ENCODE data around the gene SBK1.

SBK1 gene

DNA sequence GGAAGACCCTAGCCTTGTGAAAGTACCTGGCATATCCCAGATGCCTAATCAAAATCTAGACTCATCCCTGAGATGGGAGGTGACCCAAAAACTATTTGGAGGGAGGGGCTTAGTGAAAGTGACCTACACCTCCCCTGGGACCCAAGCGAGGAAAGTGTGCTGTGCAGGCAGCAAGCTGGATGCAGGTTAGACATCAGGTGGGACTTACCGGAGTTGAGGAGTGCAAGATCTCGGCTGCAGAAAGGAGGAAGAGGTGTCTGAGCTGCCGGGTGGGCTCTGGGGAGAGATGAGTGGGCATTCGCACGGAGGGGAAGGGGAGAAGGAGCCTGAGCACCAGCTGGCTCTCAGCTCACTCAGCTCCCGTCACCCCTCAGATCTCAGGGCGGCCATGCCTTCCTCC is 10.3 kb upstream of the SBK1 start:
- DNase-seq (ENCODE audit: low read depth) = no peak

DNA sequence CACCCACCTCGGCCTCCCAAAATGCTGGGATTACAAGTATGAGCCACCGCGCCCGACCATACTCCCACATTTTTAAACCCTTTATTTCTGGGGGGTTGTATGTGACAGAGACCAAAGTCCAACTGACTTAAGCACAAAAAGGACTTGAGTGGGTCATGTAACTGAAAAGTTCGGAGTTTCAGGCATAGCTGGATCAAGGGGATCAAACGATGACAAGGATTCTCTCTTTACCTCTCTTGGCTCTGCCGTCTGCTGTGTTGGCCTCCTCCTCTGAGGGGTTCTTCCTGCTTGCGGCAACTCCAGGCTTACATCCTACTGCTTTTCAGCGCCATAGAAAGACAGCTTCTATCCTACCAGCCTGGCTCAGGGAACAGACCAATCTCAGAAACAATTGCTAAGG is 9.2 kb upstream of the SBK1 start:
- no peak for DNase-seq (ENCODE audit: low read depth)

DNA sequence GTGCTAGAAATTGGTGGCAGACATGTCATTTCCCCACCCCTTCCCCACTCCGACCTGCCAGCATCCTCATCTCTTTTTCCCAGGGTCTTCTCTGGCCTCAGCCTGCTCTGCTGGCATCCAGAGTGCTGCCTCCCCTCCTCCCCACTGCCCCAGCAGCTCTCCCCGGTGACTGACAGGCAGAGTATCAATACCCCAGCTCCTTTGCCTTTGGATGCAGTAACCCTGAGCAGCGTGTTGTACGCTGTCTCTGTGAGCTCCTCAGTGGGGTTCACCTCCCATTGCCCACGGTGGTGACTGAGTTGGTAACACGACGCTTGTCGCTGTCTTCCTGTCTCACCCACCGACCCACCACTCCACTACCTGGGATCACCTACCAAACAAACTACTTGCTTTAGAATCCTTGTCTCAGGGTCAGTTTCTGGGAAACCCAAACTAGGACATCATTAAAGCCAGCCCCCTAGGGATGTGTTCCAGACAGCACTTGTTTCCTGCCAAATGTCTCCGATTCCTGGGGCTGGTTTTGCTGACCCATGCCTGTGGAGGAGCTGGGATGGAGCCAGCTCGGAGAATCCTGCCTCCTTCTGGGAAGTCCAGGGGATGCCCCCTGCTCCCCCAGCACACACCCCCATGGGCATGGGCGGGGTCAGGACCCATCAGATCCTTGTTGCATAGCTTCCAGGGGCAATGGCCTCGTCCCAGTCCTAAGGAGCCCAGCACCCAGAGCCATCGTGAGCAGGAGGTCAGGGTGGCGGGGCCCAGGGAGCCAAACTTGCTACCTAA is 8.3 kb upstream of the SBK1 start:
- DNase-seq (ENCODE audit: low read depth) = no peak

DNA sequence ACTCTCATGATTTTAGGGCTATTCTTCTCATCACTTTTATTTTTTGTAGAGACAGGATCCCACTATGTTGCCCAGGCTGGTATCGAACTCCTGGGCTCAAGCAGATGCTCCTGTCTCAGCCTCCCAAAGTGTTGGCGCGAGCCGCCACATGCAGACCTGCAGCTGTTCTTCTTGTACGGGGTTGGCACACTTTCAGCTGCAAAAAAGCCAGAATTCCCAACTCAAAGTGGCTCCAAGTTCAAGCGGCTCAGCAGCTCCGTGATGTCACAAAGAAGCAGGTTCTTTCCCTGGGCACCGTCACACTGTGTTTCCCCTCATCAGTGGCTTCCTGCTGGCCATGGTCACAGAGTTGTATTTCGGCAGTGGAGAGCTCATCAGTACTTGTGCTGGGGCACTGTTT is 6.7 kb upstream of the SBK1 start:
- no peak for DNase-seq (ENCODE audit: low read depth)

DNA sequence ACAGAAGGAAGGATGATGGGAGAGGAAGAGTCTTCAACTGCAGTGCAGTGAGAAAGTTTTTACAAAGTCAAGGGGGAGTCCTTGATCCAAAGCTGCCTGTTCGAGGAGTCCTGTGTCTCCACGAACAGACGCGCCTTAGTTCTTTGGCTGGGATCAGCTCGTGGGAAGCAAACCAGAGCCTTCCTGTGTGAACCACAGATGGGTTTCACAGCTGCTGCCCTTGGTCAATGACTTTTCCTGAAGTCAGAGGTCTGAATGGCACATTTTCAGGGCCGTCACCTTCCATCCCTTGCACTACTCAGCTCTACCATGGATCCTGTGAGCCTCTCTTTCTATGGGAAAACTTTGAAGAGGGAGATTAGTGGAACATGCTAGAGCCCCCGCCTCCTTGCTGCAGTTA is 4.2 kb upstream of the SBK1 start:
- no peak for DNase-seq (ENCODE audit: low read depth)

DNA sequence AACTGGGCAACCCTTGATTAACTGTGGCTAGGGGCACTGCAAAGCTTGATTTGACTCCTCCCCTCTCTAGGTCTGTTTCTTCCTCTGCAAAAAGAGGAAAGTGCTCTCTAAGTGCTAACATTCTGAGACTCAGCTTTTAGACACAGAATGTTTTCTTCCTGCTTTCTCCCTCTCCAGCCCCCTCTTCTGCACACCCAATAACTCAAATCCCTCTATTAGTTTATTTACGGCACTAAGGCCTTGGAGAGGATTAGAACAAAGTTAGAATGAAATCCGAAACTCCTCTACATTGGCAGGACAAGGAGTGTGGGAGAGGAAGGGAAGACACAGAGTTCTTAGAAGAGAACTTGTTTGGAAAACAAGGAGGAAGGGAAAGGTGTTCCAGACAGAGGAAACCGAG is 3.3 kb upstream of the SBK1 start:
- DNase-seq (ENCODE audit: low read depth) = no peak

DNA sequence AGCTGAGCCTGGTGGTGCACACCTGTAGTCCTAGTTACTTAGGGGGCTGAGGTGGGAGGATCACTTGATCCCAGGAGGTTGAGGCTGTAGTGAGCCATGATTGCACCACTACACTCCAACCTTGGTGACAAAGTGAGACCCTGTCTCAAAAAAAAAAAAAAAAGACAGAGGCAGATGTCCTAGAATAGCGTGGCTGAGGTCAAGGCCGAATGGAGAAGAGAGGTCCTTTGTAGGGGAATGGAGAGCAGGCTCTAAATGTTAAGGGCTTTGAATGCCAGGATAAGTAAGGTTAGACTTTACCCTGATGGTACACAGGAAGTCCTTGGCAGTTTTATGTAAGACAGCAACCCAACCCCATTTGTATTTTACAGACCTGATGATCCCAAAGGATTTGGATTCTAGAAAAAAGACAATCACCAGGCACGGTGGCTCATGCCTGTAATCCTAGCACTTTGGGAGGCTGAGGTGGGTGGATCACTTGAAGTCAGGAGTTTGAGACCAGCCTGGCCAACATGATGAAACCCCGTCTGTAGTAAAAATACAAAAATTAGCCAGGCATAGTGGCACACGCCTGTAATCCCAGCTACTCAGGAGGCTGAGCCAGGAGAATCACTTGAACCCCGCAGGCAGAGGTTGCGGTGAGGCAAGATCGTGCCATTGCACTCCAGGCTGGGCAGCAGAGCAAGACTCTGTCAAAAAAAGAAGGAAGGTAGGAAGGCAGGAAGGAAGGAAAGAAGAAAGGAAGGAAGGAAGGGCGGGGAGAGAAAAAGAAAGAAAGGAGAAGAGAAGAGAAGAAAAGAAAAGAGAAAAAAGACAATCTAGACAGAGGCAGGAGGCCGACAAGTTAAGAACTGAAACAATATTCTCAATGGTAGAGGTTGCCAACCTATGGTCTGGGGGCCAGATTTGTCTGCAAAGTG is 2.1 kb upstream of the SBK1 start:
- DNase-seq (ENCODE audit: low read depth) = no peak

DNA sequence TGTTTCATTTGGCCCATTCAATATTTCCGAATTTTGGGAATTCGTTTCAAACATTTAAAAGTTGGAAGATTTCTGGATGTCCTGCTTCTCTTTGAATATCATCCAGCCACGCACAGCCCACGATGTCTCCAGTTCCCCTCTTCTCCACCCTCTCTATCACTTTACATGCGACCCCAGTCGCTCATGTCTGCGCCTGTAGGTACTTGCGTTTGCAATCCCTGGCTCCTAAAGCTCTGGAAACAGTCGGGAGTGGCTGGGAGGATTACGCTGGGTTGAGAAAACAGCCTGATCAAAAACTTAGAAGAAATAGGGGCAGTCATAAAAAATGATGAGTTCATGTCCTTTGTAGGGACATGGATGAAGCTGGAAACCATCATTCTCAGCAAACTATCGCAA is 1.5 kb upstream of the SBK1 start:
- no peak for DNase-seq (ENCODE audit: low read depth)

DNA sequence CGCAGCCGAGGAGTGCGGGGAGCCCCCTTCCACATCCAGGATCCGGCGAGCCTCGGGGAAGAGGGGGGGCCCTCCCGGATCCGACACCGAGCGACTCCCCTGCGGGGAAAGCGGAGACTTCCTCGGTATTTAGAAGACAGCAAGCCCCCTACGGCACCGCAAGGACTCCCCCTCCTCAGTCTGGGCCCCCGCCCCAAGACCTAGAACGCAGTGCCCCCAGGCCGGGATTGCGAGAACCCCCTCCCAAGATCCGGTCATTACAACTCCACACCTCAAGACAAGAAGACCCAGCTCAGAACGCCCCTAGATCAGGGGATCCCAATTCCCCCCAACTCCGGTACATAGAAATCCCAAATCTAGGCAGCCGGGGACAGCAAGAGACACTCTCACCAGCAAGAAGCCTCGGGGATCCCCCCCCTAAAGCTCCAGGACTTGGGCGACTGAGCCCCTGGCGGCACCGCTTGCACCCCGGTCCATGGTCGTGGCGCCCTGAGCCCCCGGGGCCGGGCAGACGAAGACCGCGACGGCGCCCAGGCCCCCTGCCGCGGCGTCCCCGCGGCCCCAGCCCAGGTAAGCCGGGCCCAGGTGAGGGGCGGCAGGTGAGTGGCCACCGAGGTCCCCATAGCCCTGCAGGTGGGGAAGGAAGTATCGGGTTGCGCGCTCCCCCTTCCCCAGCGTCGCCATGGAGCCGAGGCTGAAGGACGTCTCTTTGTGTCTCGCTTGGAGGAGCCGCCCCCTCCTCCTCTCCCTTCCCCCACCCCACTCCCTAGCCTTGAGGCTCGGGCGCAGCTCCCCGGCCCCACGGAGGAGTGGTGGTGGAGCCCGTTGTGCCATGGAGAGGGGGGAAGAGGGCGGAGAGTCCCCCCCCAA is 641 bp downstream of the SBK1 start:
- no peak for DNase-seq (ENCODE audit: low read depth)

DNA sequence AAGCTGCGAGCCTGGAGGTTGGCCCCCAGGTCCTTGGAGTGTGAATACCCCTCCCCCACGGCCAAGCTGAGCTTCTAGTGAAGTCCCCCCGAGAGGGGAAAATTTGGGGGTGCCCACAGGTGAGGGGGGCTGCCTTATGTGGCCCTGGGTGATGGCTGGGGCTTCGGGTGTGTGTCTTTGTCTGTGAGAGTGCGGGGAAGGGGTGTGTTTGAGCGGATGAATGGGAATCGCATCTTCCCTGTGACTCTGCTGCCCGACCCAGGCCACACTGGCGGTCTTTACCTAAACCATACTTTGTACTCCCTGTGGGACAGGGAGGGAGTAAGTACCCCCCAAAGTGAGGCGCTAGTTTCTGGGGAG is 1.3 kb downstream of the SBK1 start:
- no peak for DNase-seq (ENCODE audit: low read depth)

DNA sequence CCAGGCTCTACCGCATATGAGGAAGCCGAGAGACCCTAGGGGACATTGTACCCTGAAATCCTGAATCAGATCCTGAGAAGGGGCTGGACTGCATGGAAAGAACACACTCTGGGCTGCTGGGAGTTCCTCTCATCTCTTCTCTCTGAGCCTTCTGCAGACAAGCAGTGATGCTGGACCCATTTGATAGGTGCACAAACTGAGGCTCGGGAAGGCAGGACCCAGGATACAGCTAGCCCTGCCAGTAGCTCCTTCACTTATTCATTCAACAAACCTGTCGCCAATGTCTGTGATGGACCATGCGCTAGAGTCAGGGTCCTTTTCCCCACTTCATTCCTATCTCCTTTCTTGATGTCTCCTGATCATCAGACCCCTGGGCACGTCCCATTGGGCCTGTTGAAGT is 1.9 kb downstream of the SBK1 start:
- no peak for DNase-seq (ENCODE audit: low read depth)

DNA sequence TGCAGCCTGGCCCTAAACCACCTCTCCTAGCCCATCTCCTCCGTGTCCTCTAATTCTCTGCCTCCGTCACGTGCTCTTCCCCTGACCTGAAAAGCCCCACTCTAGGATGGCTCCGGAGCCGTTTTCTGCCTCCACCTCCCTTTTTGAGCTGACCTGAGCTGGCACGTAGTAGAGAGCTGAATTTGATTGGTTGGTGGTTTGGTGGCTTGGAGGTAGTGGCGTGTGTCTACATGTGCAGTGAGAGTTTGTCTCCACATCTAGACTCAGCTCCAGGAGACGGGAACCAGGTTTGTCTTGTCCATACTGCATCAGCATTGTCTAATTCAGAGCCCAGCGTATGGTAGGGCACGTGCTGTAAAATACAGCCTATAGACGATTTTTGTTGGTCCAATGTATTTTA is 3.0 kb downstream of the SBK1 start:
- DNase-seq (ENCODE audit: low read depth) = no peak

DNA sequence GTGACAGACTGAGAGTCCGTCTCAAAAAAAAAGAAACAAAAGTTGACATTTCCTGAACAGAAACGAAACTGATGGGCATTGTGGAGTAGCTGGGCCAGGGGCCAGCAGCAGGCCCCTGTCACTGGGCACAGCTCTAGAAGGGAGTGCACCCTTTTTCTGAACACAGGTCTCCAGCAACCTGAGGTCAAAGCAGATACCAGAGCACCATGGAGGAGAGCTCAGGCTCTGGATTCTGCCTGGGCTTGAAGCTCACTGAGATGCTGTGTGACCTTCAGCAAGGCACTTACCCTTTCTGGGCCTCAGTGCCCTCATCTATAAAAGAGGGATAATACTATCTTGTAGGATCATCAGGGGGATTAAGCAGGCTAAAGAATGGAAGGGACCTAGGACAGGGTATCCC is 5.0 kb downstream of the SBK1 start:
- no peak for DNase-seq (ENCODE audit: low read depth)

DNA sequence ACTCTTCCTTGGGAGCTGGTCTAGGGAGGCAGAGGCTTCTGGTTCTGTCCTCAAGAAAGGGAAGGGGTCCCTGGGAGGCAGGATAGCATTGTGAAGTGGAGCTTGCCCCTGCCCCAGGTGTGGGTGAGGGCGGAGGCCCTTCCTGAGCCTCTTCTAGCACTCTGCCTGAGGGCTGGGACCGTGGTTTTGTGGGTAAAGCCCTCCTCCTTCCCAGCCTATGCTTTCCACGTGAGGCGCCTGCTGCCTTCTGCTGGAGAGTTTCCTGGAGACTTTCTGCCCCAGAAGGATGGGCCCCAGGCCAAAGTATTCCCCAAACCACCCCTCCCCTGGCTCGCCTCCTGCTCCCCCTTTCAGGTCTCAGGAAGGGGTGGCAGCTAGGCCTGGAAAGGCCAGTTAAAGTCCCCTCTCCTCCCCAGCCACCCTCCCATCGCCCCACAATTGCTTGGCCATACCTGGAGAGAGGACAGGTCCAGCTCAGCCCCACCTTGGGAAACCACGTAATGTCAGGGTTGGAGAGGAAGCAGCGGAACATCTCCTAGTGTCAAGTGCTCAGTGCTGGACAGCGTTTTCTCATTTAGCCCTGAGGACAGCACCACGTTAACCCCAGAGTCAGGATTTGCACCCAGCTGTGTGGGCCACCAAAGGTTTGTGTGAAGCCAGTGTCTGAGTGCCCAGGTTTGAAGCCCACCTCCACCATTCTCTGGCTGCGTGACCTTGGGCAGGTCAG is 5.6 kb downstream of the SBK1 start:
- no peak for DNase-seq (ENCODE audit: low read depth)

DNA sequence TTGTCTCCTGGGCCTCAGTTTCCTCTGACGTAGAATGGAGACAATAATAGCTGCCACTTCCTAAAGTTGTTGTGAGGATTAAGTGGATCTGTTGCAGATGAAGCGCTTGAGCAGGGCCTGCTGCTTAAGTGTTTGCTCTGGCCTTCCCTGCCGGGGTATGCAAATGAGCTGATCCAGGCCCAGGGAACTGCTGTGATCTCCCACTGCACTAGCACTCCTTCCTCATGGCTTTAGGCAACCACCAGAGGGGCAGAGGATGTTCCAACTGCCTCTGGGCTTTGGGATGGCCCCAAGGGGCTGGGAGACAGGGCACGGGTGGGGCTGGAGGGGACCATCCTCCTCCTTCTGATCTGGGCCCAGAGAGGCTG is 6.2 kb downstream of the SBK1 start:
- no peak for DNase-seq (ENCODE audit: low read depth)

DNA sequence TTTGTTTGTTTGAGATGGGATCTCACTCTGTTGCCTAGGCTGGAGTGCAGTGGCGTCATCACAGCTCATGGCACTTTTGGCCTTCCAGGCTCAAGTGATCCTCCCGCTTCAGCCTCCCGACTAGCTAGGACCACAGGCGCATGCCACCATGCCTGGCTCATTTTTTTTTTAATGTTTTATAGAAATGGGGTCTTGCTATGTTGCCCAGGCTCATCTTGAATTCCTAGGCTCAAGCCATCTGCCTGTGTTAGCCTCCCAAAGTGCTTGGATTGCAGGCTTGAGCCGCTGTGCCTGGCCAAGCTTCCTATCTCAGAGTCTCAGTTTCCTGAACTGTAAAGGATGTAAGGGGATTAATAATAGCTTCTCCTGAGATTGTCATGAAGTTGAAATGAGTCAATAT is 8.0 kb downstream of the SBK1 start:
- DNase-seq (ENCODE audit: low read depth) = no peak

DNA sequence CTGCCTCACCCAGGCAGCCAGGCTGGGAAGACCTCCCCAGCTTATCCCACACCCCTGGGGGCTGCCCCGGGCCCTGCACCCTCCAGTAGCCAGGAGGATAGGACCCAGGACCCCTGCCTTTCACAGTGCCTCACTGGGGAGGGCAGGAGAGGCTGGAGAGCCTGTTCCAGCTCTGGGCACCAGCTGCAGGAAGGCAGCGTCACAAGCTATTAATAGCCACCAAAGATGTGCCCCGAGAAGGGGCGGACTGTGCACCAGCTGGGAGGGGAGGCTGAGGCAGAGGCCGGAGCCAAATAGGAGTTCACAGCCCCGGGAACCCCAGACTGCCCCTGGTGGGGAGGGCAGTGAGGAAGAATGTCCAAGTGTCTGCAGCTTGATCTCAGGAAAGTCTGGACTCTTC is 8.8 kb downstream of the SBK1 start:
- no peak for DNase-seq (ENCODE audit: low read depth)

DNA sequence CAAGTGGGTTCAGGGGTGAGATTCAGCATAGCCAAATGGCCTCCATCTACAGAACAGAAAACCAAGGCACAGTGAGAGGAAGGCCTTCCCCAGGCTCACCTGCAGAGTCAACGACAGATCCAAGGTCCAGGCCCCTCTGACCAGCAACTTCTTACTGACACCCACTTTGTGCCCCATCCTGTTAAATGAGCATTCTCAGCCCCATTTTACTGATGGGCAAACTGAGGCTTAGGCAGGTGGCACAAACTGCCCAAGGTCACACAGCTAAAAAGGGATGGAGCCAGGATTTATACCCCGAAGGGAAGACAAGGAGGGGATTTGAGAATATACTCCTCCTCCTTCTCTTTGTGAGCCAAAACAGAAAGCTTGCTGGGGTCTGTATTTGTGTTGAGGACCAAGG is 9.3 kb downstream of the SBK1 start:
- DNase-seq (ENCODE audit: low read depth) = no peak

DNA sequence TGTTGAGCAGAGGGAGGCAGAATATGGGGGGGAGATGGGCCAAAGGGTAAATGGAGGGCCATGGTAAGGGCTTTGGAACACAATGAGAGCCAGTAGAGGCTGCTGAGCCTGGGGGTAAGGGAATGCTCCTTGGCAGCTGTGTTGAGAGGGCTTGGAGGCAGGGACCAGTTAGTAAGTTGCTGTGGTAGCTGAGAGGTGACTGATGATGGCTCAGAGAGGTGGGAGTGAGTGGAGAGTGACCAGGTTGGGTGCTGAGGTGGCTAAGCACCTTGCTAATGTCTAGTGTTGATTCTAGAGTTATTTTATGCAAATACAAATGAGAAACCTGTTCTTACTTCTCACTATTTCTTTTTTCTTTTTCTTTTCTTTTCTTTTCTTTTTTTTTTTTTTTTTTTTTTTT is 10.8 kb downstream of the SBK1 start:
- no peak for DNase-seq (ENCODE audit: low read depth)

DNA sequence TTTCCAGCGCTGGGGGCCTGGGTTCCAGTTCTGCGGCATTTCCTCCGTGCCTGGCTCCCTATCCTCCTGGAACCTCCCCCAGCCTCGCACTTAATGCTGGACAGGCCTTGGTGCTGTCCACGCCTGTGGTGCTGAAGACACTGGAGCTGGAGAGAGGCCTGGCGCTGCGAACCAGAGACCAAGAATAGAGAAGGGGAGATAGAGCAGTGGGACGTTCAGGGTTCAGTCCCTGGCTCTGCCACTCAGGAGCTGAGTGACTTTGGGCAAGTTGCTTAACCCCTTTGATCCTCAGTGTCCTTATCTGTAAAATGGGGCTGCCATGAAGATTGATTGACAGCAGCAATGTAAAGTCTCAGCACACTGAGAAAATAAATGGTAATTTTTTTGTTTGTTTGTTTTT is 11.9 kb downstream of the SBK1 start:
- no peak for DNase-seq (ENCODE audit: low read depth)

DNA sequence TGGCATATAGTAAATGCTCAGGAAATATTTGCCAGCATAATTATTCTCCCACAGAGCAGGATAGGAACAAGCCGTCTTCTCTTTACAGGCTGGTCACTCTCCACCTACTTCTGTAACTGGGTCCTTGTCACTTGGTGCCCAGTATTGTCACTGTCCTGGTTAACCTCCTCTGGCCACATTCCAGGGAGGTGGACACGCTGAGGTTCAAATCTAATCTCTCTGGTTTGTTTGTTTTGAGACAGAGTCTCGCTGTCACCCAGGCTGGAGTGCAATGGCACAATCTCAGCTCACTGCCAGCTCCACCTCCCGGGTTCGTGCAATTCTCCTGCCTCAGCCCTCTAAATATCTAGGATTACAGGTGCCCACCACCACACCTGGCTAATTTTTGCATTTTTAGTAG is 15.6 kb downstream of the SBK1 start:
- no peak for DNase-seq (ENCODE audit: low read depth)

Data from fibroblast of the conjunctiva (primary cell).